ENCODE data around the gene MCM6.

DNA sequence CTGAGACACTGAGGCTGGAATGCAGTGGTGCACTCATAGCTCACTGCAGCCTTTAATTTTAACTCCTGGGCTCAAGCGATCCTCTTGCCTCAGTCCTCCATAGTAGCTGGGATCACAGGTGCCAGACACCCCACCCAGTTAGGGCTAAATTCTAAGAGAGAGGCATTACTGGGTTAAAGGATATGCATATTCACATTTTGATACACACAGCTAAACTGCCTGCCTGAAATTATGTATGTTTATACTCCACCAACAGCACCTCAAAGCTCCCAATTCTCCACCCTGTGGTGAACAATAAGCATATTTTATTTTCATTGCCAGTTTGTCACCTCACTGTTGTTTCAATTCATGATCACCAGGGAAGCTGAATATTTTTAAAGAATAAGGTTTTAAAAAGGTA, 18.7 kb upstream of the MCM6 start:
- TF ChIP-seq, protein P1, sequence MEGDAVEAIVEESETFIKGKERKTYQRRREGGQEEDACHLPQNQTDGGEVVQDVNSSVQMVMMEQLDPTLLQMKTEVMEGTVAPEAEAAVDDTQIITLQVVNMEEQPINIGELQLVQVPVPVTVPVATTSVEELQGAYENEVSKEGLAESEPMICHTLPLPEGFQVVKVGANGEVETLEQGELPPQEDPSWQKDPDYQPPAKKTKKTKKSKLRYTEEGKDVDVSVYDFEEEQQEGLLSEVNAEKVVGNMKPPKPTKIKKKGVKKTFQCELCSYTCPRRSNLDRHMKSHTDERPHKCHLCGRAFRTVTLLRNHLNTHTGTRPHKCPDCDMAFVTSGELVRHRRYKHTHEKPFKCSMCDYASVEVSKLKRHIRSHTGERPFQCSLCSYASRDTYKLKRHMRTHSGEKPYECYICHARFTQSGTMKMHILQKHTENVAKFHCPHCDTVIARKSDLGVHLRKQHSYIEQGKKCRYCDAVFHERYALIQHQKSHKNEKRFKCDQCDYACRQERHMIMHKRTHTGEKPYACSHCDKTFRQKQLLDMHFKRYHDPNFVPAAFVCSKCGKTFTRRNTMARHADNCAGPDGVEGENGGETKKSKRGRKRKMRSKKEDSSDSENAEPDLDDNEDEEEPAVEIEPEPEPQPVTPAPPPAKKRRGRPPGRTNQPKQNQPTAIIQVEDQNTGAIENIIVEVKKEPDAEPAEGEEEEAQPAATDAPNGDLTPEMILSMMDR (IDR thresholded peaks at IDR 0.05) = no peak
- TF ChIP-seq POLR2A (IDR thresholded peaks at IDR 0.05) = no peak

All from testis (tissue), 2 donors.